Measurements from ENCODE around the gene CCDC9B.
A peak's percentile ranks its signal among the peaks of the same experiment; 100 is the strongest.

Gene CCDC9B

DNA sequence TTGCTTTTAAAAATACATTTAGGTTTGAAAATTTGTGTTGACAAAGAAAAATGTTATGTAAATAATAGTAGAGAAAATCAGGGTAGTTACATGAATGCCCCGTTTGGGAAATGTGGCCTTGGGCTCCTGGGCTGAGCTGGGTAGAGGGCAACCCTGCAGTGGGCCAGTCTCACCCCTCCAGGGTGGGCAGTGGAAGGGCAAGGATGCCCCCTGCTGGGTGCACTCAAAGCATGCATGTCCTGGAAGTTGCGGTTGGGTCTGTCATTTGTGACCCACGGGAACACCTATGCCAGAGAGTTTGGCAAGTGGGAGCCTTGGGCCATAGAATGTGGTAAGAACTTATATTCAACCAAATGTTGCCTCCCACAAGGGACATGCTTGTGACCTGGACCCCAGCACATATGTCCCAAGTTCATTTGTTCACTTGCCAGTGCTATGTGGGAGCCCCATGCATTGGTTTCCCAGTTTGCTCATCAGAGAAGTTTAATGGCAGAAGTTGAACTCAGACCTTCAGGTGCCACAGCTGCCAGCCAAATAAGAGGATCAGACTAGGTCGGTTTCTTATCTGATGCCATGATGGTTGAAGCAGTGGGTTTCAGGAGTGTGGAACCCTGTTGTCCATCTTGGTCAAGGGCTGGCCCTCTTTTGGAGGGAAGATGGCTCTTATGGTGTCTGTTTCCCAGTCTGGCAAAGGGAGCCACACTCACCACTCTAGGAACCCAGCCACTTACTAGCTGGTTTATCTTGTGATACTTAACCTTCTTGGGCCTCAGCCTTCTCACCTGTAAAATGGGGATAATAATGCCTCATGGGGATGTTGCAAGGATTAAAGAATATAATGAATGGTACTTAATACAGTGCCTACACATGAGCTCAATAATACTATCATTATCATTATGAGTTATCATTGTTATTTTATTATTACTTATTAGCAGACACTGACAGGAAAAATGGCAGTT is 30.5 kb downstream of the CCDC9B start:
- peak; percentile 28 for DNase-seq (ENCODE audit: low read depth, low spot score)

- no peak for DNase-seq (ENCODE audit: low read depth, low spot score)
These were observed 31.3 kb downstream of the CCDC9B start for GRCh38 chr15:40309344-40309862.

DNA sequence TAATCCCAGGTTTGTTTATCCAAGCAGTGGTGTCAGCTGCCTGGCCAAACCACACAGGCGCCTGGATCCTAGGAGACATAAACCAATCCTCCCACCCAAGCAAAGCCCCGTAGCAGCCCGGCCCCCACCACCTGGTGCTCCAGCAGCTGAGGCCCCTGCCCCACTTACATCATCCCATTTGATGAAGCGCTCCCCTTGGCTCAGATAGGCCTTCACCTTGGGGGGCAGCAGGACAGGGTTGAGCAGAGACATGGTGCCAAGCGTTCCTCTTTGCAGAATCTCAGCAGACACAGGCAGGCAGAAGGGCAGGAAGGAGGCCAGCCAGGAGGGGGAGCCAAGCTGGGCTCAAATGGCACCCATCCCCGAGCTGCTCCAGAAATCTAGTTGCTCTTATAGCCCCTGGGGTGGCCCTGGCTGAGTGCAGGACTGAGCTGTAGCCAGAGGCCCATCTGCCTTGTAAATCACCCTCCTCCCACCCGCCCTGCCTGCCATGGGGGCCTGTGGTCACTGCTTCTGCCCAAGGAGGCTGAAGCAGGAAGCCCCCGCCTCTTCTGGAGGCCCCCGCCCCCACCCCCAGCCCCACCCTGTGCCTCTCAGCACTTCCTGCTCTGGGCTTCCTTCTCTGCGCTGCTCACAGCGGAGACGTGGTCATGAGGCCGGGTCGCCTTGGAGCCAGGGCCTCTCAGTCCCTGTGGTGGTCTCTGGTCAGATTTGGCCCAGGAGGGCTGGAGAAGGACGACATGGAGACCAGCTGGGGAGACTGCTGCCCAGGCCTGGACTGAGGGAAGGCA is 33.1 kb downstream of the CCDC9B start, which contains the start of gene PLCB2:
TSS of gene PLCB2 (minus strand) at position 515 of the 791 bp plus-strand sequence. CDS start at position 252, 263 bp downstream.
- peak; percentile 39 for DNase-seq (ENCODE audit: low read depth, low spot score)

GRCh38 chr15:40306908-40307307 is 33.8 kb downstream of the CCDC9B start:
- DNase-seq (ENCODE audit: low read depth, low spot score): no peak

- DNase-seq (ENCODE audit: low read depth, low spot score): no peak
These were observed 34.4 kb downstream of the CCDC9B start for GRCh38 chr15:40306371-40306770.

DNA sequence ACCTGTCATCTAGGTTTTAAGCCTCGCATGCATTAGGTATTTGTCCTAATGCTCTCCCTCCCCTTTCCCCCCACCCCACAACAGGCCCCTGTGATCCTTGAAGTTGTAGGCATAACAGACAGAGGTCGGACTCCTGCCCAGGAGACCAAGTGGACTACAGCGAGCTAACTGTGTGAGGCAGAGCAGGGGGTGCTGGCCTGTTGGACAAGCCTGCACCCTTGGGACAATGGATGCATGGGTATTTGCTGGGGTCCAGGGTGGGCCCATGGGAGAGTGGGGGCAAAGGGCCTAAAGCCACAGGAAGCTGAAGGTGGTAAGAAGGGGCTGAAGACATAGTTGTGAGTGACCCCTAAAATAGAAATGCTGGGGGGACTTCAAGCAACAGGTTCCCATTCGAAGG is 35.5 kb downstream of the CCDC9B start:
- no peak for DNase-seq (ENCODE audit: low read depth, low spot score)

- DNase-seq (ENCODE audit: low read depth, low spot score): no peak
These were observed 37.2 kb downstream of the CCDC9B start for GRCh38 chr15:40303576-40303975.

- no peak for DNase-seq (ENCODE audit: low read depth, low spot score)
These were observed 37.8 kb downstream of the CCDC9B start for GRCh38 chr15:40302981-40303380.

DNA sequence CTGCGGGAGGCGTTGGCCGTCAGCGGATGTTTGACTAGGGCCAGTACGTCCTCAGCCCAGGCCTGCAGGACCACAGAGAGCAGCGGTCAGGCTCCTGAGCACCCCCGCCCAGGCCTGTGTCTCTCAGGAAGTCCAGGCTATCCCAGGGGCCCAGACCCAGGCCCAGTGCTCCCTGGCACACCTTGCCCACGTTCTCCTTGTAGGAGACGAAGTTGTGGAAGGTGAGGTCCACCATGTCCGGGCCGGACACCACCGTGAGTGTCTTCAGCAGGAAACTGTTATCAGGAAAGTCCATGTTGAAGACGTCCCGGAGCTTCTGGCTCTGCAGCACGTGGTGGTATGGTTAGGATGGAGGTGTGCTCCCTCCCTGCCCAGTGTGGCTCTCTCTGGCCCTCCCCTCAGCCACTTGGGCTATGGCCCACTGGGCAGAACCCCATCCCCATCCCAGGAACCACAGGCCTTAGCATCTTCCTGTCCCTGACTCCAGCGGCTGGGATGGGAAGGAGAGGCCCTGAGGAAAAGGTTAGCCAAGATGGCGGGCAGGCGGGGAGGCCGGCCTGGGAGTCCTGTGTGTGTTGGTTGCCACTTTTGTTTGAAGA is 38.4 kb downstream of the CCDC9B start:
- DNase-seq (ENCODE audit: low read depth, low spot score): no peak

DNA sequence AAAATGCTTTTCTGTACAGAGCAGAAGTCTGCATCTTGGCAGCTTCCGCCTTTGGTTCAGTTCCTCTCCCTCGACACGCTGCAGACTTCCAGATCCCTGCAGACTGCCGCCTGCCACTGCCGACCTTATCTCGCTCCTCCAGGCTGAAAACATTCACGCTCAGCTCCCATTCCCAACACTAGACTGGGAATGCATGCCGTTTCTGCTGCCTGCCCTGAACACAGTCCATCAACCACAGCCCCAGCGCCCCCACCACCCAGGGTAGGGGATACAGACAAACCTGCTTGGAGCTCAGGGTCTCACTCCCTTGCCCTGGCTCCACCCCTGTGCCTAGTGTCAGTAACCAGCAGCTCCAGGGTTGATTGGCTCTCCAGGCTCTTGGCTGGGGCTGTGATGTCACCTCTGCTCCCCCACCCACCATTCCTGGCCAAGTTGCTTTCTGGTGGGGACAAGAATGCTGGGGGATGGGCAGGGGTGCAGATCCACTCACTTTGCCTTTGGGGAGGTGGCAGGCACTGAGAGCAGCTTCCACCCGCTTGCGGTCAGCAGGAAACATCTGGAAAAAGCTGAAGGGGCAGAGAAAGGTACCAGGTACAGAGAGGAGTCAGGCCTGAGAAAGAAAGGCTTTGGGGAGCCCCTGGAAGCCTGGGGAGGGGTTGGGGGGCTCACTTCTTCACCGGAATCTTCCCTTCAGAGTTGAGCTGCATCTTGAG is 39.1 kb downstream of the CCDC9B start:
- no peak for DNase-seq (ENCODE audit: low read depth, low spot score)

GRCh38 chr15:40300771-40301170 is 40.0 kb downstream of the CCDC9B start:
- DNase-seq (ENCODE audit: low read depth, low spot score): no peak

DNA sequence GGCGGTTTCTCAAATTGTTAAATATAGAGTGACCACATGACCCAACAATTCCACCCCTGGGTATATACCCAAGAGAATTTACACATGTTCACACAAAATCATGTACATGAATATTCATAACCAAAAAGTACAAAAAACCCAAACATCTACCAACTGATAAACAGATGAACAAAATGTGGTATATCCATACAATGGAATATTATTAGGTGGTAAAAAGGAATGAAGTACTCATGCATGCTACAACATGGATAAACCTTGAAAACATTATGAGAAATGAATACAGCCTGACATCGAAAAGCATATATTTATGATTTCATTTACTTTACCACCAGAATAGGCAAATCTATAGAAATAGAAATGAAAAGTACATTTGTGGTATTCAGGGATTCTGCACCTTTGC is 40.4 kb downstream of the CCDC9B start:
- DNase-seq (ENCODE audit: low read depth, low spot score): no peak

GRCh38 chr15:40298216-40298935 is 42.4 kb downstream of the CCDC9B start:
- no peak for DNase-seq (ENCODE audit: low read depth, low spot score)

GRCh38 chr15:40297356-40297755 is 43.4 kb downstream of the CCDC9B start:
- no peak for DNase-seq (ENCODE audit: low read depth, low spot score)

- DNase-seq (ENCODE audit: low read depth, low spot score): no peak
These were observed 44.0 kb downstream of the CCDC9B start for GRCh38 chr15:40296561-40297230.

- DNase-seq (ENCODE audit: low read depth, low spot score): no peak
These were observed 44.7 kb downstream of the CCDC9B start for GRCh38 chr15:40295877-40296560.

DNA sequence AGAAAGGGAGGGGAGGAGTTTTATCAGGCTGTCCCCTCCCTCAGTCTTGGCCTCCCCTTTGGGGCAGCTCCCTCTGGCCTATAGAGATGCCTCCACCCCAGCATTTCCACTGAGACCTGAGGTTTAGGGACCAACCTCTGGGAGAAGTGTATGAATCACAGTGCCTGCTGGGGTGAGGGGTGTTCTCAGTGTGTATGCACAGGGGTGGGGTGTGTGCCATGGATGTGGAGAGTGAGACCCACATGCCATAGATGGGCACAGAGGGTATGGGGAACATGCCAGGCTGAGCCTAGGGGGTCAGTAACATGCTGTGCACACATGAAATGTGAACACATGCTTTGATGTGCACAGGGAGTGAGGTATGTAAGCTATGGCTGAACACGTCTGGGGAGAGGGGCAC is 45.4 kb downstream of the CCDC9B start:
- DNase-seq (ENCODE audit: low read depth, low spot score): no peak

DNA sequence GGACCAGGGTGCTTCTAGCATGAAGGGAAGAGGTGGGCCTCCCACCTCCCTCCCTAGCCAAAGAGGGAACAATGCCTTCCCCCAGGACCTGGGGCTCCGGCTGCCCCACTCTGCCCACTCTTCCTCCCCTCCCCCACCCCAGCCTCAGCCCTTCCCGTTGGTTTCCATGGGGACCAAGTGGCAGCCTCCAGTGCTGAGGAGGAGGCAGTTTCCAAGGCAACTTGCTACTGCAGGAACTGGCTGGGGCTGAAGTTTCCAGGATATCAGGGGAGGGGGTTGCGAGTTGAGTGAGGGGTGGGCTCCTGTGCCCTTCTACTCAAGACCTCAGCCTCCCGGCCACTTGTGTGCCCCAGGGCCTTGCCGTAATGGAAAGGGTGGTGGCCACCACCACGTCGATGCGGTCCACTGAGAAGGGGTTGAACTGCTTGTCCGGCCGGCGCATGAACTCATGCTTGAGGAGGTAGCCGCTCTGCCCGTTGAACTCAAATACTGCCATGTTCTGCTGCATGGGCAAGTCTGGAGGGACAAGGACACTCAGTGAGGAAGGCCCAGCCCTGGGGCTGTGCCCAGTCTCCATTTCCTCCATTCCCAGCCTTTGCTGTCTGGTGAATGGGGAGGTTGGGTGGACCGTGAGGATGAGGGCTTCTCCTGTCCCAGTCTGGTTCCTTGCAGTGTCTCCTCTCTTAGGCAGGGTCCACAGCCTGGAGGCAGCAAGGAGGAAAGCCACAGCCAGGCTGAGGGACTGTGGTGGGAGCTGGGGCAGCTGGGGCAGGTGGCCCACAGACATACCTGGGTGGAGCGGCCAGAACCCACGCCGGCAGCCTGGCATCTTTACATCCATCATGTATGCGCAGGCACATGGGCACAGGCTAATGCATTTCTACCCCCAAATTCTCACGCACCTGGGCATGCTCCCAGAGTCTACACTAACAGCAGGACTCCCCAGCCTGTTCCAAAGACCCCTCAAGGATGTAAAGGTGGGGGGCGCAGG is 46.5 kb downstream of the CCDC9B start:
- DNase-seq (ENCODE audit: low read depth, low spot score): no peak
